GM19025 (cell line): ENCODE results near the gene CRYGS.
"Not testable (repeated sequence)": the region's sequence is repeated elsewhere in the genome, so short reads cannot be mapped to it uniquely, and the experiment has no call there.

Source experiments
- ATAC-seq: cut with Tn5 transposase; IDR thresholded peaks from one replicate; pipeline ENCODE4 v1.9.1; 2021; ENCODE audit warnings: mild to moderate bottlenecking, low read depth, moderate library complexity; ENCODE audit not compliant: unreplicated experiment

The CRYGS gene

DNA sequence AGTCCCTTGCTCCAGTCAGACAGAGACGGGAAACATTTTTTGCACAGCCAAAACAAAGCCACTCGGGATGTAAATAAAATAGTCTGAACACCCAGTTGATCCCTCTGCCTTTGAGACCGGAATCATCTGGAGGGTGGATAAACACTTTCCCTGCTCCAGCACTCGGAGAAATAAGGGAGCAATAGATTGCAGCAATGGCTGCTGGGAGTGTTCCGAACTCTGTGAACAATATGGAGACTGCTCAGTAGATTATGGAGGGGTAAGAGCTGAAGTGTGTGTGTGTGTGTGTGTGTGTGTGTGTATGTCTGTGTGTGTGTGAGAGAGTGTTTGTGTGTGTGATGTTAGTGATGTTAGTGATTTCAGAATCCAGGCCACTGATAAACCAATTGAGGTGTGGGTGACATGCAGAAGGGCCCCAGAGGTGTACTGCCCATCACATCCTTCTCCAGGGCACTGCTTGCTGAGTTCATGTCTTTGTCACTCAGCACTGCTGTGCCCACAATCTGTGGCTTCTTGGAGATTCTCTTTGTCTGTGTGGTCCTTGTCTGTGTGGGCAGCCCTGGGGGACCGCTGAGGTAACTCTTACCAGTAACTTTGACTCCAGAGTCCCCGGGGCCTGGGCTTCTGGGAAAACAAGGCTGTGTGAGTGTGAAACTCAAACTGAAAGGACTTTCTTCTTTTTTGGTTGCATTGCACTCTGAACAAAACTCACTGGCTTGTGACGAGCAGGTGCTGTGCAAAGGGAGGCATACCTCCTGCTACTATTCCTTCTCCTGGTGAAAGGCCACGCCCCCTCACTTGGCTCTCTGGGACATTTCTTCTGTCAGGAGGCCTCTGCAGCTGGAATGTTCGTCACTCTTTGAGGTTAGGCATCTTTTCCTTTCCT lies 23.0 kb downstream of the CRYGS start:
- no peak for ATAC-seq

DNA sequence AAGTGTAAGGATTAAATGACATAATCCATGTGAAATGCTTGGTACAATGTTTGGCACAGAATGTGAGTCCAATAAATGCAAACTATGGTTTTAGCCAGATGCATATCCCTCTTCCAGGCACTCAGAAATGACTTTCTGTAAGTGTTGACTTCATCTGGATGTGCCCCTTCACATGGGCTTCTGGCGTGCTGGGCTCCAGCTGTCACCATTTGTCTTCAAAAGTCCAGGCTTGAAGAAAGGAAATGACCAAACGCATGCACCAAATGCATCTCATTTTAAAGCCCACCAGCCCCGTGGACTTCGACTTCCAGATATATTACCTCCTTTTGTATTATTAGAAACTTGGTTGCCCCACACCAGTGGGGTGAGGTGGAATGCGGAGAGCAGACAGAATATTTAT lies 23.7 kb downstream of the CRYGS start:
- no peak for ATAC-seq

DNA sequence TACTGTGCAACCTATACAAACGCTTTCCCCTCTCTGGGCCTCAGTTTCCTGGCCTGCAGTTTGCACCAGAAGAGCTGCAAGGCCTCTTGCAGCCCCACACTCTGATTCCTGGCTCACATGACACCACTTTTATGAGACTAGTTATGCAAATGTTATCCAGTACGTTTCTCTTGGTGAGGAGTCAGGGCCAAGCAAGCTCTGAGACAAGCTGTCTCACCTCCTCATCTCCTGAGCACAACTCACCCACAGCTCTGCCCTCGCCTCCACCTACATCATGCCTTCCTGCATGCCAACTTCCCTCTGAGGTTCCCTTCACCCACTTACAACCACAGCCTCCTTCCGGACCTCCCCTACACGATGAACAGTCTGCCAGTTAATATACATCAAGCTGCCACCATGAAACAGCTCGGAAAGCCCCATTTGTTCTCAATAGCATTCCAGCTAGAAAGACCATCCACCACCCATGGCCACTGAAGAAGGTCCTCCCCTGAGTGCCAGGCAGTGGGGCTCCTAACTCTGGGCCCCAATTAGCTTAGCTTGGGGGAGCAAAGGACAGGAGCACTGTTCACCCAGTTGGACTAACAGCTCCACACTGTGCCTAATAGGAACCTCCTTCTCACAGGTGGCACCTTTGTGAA lies 25.0 kb downstream of the CRYGS start:
- peak; percentile 56 for ATAC-seq

DNA sequence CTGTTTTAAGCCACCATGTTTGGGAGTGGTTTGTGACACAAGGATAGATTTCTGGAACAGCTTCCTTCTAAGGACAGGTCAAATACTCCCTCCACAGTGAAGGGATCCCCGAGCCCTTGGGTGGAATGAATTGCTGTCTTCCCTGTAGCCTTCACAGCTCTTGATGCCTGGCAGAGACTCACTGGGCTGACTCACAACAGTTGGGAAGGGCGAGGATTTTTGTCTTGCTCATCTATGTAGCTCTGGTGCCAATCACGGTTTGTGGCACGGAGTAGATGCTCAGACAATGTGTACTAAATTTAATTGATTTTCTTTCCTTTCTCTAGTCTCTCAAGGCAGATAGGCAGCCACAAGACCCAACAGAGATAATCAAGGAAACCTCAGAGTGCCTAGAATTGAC lies 27.0 kb downstream of the CRYGS start:
- no peak for ATAC-seq

DNA sequence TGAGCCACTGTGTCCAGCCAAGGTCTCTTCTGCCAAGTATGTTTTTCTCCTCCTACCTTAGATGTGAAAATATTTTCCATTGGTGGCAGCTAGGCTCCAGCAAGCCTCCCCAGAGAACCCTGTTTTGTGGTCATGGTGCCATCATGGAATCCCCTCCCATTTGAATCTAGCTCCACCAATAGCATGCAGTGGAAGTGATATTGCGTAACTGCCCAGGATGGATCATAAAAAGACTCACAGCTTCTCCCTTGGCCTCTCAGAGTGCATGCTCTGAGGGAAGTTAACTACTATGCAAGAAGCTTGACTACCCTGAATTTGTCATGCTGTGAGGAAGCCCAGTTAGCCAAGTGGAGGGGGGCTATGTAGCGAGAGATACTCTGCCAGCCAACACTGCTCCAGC lies 27.5 kb downstream of the CRYGS start:
- no peak for ATAC-seq

DNA sequence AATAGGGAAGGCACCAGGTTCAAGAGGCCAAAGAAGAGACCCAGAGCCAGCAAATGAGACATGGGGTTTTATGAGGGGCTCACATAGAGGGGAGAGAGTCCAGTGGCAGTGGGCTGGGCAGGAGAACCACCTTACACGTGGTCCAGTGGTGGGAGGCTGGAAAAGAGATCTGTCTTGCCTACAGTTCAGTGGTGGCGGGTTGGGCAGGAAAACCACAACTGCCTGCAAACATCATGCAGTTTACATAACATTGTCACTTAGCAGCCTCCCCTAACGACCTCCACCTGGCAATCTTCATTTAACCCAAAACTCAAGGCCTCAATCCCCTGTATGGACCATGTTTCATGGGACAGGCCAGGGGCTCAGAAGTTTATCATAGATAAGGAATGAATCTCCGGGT lies 29.1 kb downstream of the CRYGS start:
- ATAC-seq = no peak

DNA sequence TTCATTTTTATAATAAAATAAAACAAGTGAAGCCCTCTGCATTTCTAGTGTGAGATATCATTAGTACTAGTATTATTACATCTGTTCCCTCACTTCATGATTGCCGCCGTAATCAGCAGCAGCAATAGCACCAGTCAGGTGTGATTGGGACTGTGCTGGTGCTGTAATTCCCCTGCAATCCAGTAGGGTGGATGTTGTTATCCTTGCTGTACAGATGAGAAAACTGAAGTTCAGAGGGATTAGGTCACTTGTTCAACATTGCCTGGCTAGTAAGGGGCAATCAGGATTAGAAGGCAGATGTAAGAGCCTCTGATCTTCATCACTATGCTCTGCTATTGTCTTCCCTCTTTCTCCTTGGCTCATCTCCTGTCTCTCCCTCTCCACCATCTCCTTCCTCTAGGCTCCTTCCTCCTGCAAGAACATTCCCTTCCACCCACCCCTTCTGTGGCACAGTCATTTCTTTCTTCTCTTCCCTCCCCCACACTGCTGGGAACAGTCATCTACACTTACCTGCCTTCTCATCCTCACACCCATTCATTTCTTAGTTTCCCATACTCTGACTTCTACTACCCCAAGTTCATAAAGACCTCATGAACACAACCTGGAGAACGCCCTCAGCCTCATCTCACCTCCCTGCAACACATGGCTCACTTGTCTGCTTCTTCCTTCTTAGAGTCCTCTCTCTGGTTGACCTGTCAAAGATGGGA lies 29.7 kb downstream of the CRYGS start:
- ATAC-seq = no peak

DNA sequence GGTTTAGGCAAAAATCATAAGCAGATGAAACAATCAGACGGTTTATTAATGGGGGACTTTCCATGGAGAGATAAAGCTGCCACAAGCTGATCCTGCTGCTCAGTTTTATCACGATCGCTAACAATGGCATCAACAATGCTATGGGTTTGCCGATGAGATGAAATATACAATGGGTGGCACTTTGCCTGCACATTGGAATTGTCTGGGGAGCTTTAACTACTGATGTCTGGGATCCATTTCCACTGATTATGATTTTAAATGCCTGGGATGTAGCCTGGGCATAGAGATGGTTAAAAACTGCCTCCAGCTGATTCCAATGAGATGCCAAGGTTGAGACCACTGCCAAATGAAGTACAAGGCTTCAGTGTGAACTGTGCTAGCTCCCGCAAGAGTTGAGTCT lies 30.8 kb downstream of the CRYGS start:
- no peak for ATAC-seq

DNA sequence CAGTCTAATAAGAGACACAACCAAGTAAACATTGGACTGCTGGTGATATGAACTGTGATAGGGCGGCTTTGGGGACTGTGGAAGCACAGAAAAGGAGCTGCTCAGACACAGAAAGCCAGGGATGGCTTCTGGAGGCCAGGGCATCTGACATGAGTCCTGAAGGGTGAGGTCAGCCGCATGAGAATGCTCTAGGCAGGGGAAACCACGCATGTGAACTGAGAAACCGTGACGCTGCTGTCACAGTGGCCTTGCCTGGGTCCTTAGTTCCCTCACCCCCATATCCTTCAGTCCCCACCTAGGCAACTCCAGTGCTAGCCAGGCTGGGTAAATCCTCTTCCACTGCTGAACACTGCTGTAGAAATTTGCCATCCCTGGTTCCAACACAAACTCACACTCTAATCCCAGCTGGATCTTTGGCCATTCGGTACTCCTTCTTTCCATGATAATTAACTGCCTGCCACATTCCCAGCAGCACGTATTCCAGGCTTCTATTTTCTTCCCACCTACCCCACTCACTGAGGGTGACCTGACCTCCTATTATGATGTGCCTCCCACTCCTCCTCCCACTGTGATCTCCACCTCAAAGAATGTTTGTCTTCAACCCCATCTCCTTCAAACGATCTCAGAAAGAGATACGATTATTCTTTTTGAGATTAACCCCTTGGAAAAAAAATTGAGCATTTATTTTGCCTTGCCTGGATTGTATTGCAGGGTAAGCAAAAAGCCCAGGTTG lies 31.4 kb downstream of the CRYGS start:
- no peak for ATAC-seq

DNA sequence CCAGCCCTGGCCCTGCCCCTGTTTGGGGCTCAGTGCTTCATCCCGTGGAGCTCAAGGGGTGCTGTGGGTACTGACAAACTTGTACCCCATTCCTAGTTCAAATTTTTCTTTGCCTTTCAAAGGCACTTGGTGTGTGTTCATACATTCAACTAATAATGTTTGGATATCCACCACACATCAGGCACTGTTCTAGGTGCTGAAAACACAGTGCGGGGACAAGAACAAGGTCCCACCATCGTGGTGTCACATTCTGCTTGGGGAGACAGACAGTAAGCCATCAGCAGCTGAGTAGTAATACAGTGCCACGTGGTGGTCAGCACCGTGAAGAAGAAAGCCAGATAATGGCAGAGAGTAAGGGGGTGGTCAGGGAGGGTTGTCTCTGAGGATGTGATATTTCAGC lies 32.5 kb downstream of the CRYGS start:
- ATAC-seq = no peak

DNA sequence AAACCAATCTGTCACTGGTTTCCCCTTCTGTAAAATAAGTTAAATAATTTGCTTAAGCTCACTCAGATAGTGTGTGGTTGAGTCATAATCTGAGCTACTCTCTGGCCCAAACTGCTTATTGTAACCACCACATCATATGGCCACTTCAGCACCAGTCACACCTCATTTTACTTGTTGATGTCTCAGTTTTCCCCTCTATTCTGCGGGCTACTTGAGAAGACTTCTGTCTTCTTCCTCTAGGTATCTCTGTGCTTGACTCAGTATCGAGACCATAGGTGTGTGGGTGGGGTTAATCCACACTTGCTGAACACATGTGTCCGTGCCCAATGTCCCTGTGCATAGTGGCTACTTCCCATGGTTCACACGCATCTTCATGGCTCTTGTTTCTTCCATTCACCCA lies 32.9 kb downstream of the CRYGS start:
- ATAC-seq = peak; percentile 80

DNA sequence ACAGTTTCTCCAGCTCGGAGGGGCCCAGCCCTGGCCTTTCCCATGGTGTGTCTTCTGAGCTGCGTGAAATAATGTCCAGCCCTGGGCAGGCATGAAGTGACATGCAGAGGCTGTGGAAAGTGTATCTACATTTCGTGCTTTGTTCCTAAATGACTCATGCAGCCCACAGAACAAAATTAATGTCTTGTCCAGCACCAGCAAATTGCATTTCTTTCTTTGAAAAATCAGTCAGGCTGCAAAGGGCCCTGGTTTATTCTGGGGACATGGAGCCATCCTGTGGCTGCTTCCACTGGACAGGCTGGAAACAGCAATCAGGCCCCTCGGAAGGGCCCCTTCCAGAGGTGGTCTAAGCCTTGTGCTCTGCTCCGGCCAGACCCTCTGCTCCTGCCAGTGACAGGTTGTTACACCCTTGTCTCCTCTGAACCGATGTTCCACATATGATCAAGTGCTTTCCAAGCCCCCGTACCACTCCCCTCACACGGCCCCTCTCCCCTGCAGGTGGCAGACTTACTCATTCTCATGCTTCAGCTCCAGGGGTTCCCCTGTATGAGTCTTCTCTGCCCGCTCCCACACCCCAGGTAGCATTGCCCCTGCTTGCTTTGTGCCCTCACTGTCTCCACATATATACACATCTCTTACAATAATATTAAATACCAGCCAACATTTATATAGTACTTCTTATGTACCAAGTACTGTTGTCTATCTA lies 33.7 kb downstream of the CRYGS start:
- peak; percentile 18 for ATAC-seq

DNA sequence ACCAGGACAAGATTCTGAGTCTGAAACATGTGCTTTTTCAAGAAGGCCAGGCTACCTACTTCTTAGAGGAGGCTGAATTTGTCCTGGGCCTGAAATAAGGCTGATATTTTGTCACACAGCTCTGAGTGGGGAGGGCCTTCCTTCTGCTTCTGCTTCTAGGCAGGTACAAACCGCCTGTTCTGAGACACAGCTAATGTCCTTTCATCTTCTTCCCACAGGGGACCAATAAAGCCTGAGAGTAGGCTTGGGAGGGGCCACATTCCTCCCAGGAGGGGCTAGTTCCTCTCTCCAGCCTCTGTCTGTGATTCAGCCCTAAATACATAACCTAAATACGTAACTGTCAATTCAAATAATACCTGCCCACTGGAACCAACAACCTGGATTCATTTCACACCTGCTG lies 34.8 kb downstream of the CRYGS start:
- ATAC-seq = no peak

DNA sequence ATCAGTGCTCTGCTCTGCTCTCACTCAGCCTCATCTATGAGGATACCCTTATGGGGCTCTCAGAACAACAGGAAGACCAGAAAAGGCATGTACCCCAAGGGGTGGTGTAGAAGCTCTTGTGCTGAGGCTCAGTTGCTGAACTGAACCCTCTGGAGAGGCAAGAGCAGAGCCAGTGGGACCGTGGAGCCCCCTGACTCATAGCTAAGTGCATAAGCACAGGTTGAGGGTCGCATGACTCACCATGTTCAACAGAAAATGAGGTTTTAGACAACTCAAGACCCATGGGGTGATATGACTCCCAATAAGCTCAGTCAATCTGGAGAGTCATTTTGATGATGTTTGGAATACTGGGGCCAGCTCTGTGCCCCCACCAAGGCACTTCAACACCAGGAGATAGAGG lies 37.3 kb downstream of the CRYGS start:
- no peak for ATAC-seq

DNA sequence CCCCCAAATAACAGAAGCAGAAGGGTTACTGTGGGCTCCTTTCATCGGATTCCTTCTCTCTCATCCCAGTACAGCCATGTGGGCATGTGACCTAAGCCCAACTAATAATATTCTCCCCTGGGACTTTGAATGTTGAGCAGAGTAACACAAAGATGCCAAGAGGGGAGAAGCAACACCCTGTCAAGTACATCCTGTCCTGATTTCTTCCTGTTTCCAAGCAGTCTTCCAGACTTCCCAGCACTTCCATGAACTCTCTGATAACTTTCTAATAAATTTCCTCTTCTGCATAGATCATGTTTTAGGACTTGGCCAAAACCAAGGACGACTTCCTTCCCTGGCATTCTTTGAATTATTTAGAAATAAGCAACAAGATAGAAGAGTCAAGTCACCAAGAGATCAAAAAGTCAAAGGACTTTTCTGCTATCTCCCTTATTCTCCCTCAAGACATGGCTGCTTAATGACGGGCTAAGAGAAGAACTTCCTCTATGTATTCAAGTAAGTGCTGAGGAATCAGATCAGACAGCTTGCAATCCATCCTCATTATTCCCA lies 37.9 kb downstream of the CRYGS start:
- no peak for ATAC-seq

DNA sequence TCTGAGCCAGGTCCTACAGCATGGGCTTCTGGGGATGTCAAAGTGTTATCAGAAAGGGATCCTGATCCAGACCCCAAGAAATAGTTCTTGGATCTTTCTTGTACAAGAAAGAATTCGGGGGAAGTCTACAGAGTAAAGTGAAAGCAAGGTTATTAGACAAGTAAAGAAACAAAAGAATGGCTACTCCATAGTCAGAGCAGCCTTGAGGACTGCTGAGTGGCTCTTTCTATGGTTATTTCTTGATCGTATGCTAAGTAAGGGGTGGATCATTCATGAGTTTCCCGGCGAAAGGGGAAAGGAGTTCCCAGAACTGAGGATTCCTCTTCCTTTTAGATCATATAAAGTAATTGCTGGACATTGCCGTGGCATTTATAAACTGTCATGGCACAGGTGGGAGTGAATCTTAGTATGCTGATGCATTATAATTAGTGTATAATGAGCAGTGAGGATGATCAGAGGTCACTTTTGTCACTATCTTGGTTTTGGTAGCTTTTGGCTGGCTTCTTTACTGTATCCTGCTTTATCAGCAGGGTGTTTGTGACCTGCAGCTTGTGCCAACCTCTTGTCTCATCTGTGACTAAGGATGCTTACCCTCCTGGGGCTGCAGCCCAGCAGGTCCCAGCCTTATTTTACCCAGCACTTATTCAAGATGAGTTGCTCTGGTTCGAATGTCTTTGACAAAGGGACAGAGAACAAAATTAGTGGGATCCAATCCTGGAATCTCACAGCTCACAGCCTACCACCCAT lies 41.0 kb downstream of the CRYGS start:
- ATAC-seq = no peak

DNA sequence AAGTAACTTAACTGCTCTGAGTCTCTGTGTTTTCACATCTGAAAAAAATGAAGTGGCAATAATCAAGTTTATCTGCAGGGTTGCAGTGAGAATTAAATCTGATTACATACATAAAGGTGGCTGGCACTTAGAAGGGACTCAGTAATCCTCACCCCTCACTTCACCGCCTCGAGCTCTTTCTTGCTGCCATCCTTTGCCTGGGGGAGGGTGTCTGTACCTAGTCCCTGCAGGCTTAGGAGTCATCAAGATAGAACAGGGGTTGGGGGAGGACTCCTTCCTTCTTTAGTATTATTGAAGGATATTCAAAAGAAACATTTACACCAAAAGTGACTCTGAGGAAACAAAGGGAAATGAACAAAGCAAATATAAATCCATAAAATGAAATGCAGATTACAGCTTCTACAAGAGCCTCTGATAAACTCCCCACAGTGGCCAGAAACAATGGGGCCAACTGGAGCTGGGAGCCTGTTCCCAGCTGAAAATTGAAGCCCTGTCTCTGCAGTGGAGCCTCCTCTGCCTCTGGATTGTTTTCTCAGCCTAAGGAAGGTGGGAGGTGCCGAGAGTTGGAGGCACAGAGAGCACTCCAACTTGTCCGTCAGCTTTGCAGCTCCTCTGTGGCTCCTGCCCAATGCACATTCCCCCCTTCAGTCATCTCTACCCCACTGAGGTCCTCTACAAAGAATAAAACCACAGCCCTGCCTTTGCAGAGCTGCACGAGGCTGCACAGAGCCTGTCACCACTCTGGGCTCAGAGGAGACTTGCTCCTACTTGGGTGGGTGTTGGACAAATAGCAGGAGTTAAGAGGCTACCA lies 41.8 kb downstream of the CRYGS start:
- ATAC-seq = no peak

DNA sequence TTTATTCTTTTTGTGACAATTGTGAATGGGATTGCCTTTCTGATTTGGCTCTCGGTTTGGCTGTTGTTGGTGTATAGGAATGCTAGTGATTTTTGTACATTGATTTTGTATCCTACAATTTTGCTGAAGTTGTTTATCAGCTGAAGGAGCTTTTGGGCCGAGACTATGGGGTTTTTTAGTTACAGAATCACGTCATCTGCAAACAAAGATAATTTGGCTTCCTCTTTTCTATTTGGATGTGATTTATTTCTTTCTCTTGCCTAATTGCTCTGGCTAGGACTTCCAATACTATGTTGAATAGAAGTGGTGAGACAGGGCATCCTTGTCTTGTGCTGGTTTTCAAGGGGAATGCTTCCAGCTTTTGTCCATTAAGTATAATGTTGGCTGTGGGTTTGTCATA lies 44.2 kb downstream of the CRYGS start:
- ATAC-seq = not testable (repeated sequence)
